ENCODE measurements around the gene IGFBP1.

The IGFBP1 gene

GRCh38 chr7:45918556-45918955 lies 30.3 kb downstream of the IGFBP1 start:
- Mint-ChIP-seq H3K4me3 (peak overlapping the region; percentile 64 to 96 (median 95)), H3K27me3 (ENCODE audit: low read depth) (peaks cover 36% of the 10 kb centered on the region), H3K4me1 (peaks cover 53% of the 10 kb centered on the region), H3K27ac (no peak overlapping the region), H3K36me3 (ENCODE audit: low read depth) (peaks cover 21% of the 10 kb centered on the region), H3K9me3 (no peaks in the 10 kb centered on the region)
- no peak for TF ChIP-seq CTCF (IDR thresholded peaks at IDR 0.05; ENCODE audit: unreplicated experiment in 3 of 3)

GRCh38 chr7:45919231-45919784 lies 31.0 kb downstream of the IGFBP1 start:
- Mint-ChIP-seq H3K36me3 (ENCODE audit: low read depth) (peaks cover 17% of the 10 kb centered on the region), H3K27ac (peak overlapping the region in 2 of 3 experiments; percentile 22 to 67), H3K4me3 (peak overlapping the region; percentile 84 to 96 (median 95)), H3K4me1 (peaks cover 53% of the 10 kb centered on the region), H3K9me3 (no peaks in the 10 kb centered on the region), H3K27me3 (ENCODE audit: low read depth) (peaks cover 41% of the 10 kb centered on the region)
- no peak for TF ChIP-seq CTCF (IDR thresholded peaks at IDR 0.05; ENCODE audit: unreplicated experiment in 3 of 3)

DNA sequence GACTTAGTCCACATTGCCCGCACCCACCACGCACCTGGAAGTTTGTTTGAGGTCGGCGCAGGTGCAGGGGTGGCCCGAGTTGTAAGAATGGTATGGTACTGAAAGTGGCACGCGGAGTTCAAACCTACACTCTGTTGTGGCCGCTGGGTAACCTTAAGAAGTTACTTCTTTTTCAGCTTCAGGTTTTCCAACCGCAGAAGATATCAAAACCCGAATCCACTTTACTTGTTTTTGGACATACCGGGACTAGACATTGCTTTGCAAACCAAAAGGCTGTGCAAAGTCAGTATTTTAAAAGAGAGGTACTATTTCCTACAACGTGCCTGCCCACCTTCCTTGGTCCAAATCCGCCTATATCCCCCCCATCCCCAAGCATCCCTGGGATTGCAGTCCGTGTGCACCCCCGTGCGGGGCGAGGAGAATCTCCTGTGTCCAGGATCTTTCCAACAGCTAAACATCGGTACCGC lies 31.7 kb downstream of the IGFBP1 start:
- peaks cover 45% of the 10 kb centered on the region for H3K27me3 Mint-ChIP-seq (ENCODE audit: low read depth)
- H3K4me3 Mint-ChIP-seq: peak overlapping the region; percentile 84 to 96 (median 95)
- H3K9me3 Mint-ChIP-seq: no peaks in the 10 kb centered on the region
- no peak for TF ChIP-seq CTCF (IDR thresholded peaks at IDR 0.05; ENCODE audit: unreplicated experiment in 3 of 3)
- peaks cover 13% of the 10 kb centered on the region for H3K36me3 Mint-ChIP-seq (ENCODE audit: low read depth)
- H3K27ac Mint-ChIP-seq: peak overlapping the region in 2 of 3 experiments; percentile 33 to 67
- H3K4me1 Mint-ChIP-seq: peaks cover 53% of the 10 kb centered on the region

GRCh38 chr7:45920502-45921380 lies 32.5 kb downstream of the IGFBP1 start, which contains the start of gene IGFBP3:
Gene IGFBP3 (minus strand): TSS chr7:45921272. CDS start chr7:45921140, 132 bp downstream.
- peak within 1 kb of the TSS; percentile 84 to 96 (median 95) for H3K4me3 Mint-ChIP-seq
- H3K4me1 Mint-ChIP-seq: peaks cover 53% of the 10 kb centered on the region
- peaks cover 12% of the 10 kb centered on the region for H3K36me3 Mint-ChIP-seq (ENCODE audit: low read depth)
- H3K27ac Mint-ChIP-seq: peak within 1 kb of the TSS; percentile 25 to 80 (median 46)
- H3K9me3 Mint-ChIP-seq: no peaks in the 10 kb centered on the region
- peaks cover 45% of the 10 kb centered on the region for H3K27me3 Mint-ChIP-seq (ENCODE audit: low read depth)
- TF ChIP-seq CTCF (IDR thresholded peaks at IDR 0.05; ENCODE audit: unreplicated experiment in 3 of 3): no peak

GRCh38 chr7:45921381-45921698 lies 33.1 kb downstream of the IGFBP1 start:
- Mint-ChIP-seq H3K4me3 (peak overlapping the region; percentile 81 to 85 (median 83)), H3K27ac (no peak overlapping the region), H3K4me1 (peaks cover 53% of the 10 kb centered on the region), H3K27me3 (ENCODE audit: low read depth) (peaks cover 45% of the 10 kb centered on the region), H3K36me3 (ENCODE audit: low read depth) (peaks cover 6% of the 10 kb centered on the region), H3K9me3 (no peaks in the 10 kb centered on the region)
- TF ChIP-seq CTCF (IDR thresholded peaks at IDR 0.05; ENCODE audit: unreplicated experiment in 3 of 3): no peak
